OCI-LY7 (cell line): ENCODE measurements around the gene PCP4L1.

Source experiments
- EZH2phosphoT487 ChIP-seq: fragments of 200-600 bp; sonication (generic); IDR thresholded peaks from 2 replicates; pipeline ENCODE4 v1.6.1; 2018; ENCODE audit warnings: low read depth, borderline replicate concordance, mild to moderate bottlenecking, mixed run types, antibody characterized with exemption, low read length, moderate library complexity, mixed read lengths
- TF ChIP-seq, protein P1 (sequence below): fragments of 200-600 bp; sonication (generic); conservative IDR thresholded peaks from 2 replicates; pipeline ENCODE4 v1.5.1; 2014; ENCODE audit warnings: mild to moderate bottlenecking, antibody characterized with exemption, low read length, moderate library complexity, mixed read lengths

DNA sequence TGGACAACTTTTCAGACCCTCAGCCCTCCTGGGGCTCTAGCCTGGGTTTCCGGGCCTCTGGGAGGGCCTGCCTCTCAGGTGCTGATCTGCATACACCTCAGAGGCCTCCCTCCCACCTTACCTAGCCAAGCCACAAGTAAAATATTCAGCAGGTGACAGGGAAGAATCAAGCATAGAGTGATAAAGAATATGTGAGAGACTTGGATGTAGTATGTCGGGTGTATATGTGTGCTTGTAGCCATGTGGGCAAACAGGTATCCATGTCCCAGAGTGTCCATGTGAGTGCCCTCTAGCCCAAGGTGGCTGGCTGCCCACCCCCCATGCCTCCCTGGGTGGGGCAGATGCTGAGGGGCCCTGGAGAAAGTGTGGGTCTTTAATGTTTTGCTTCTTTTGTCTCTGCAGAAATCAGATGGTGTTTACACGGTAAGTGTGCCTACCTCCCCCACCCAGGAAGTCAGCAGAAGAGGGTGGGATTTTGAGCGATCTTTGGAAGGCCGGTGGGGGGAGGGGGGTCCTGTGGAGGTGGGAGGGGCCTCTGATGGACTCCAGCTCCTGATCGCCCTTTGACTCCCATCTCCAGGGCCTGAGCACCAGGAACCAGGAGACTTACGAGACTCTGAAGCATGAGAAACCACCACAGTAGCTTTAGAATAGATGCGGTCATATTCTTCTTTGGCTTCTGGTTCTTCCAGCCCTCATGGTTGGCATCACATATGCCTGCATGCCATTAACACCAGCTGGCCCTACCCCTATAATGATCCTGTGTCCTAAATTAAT, 40.1 kb upstream of the PCP4L1 start:
- TF ChIP-seq, protein P1, sequence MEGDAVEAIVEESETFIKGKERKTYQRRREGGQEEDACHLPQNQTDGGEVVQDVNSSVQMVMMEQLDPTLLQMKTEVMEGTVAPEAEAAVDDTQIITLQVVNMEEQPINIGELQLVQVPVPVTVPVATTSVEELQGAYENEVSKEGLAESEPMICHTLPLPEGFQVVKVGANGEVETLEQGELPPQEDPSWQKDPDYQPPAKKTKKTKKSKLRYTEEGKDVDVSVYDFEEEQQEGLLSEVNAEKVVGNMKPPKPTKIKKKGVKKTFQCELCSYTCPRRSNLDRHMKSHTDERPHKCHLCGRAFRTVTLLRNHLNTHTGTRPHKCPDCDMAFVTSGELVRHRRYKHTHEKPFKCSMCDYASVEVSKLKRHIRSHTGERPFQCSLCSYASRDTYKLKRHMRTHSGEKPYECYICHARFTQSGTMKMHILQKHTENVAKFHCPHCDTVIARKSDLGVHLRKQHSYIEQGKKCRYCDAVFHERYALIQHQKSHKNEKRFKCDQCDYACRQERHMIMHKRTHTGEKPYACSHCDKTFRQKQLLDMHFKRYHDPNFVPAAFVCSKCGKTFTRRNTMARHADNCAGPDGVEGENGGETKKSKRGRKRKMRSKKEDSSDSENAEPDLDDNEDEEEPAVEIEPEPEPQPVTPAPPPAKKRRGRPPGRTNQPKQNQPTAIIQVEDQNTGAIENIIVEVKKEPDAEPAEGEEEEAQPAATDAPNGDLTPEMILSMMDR: no peak
- no peak for TF ChIP-seq EZH2phosphoT487
